ENCODE measurements around the gene KRTAP10-12.

DNA sequence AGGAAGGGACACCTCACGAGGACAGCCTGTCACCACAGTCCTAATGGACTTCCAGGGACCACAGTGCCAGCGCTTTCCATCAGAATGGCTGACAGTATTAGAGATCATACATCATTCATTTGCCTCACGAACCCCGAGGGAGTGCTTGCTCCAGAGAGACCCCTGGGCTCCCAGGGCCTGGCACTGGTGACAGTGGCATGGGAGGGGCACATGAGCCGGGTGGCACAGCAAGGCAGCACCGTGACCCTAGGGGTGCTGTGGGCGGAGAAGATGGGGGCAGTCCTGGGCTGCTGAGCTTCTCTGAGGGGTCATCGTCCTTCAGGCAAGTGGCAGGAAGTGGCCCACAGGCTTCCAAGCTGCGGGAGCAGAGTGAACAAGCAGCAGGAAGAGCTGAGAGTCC is 30.8 kb downstream of the KRTAP10-12 start:
- TF ChIP-seq, protein P1, sequence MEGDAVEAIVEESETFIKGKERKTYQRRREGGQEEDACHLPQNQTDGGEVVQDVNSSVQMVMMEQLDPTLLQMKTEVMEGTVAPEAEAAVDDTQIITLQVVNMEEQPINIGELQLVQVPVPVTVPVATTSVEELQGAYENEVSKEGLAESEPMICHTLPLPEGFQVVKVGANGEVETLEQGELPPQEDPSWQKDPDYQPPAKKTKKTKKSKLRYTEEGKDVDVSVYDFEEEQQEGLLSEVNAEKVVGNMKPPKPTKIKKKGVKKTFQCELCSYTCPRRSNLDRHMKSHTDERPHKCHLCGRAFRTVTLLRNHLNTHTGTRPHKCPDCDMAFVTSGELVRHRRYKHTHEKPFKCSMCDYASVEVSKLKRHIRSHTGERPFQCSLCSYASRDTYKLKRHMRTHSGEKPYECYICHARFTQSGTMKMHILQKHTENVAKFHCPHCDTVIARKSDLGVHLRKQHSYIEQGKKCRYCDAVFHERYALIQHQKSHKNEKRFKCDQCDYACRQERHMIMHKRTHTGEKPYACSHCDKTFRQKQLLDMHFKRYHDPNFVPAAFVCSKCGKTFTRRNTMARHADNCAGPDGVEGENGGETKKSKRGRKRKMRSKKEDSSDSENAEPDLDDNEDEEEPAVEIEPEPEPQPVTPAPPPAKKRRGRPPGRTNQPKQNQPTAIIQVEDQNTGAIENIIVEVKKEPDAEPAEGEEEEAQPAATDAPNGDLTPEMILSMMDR (IDR thresholded peaks at IDR 0.05): no peak
- TF ChIP-seq MXI1 (IDR thresholded peaks at IDR 0.05; ENCODE audit: low read depth, low read length) (no peak), JUND (IDR thresholded peaks at IDR 0.05) (no peak), RAD21 (IDR thresholded peaks at IDR 0.05; ENCODE audit: low read length) (no peak)

Data from SK-N-SH (cell line).